ENCODE data around the gene POR.
A peak's percentile ranks its signal among the peaks of the same experiment; 100 is the strongest.

GRCh38 chr7:75866489-75867389 lies 48.2 kb upstream of the POR start:
- TF ChIP-seq POLR2A (IDR thresholded peaks at IDR 0.05) = no peak
- peak; percentile 63 to 92 (median 76) for TF ChIP-seq CTCF (IDR thresholded peaks at IDR 0.05 in 8 of 11, conservative IDR thresholded peaks at IDR 0.05 in 3 of 11)
